Measurements from ENCODE around the gene GNAQ.

GNAQ gene

DNA sequence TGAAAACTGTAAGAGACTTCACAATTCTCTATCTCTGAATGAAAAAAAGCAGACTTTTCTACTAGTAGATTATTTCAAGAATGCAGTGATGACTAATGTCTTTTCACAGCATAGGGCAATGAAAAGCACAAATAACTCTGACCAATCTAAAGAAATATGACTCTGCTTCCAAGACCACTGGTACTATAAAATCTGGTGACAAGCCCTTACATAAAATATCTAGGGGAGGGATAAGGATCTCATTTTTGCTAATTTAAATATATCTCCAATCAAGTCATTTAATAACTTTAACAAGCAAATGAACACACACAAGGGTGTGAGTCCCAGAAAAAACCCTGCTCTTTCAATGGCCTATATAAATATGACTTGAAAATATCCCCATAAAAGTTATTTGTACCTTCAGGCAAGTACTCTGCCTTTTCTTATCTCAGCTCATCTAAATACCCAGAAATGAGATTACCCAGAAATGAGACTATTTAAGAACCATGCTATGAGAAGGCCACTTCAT lies 105.2 kb downstream of the GNAQ start:
- Histone ChIP-seq H3K36me3 (ENCODE audit: control insufficient read depth, low read length) (no peaks in the 10 kb centered on the region), H3K27ac (ENCODE audit: low read depth, low read length) (no peak overlapping the region), H3K79me2 (ENCODE audit: control insufficient read depth, low read length) (no peaks in the 10 kb centered on the region), H3K4me3 (ENCODE audit: low read length) (no peak overlapping the region), H3K4me1 (ENCODE audit: control insufficient read depth, low read length) (no peaks in the 10 kb centered on the region), H3F3A (ENCODE audit: control insufficient read depth, insufficient read depth) (no peaks in the 10 kb centered on the region), H3K27me3 (ENCODE audit: control insufficient read depth, low read length) (0 out of 2 replicates have a peak, but pooled peaks cover 6% of the 10 kb centered on the region), H4K20me1 (ENCODE audit: control insufficient read depth, insufficient read depth, low read depth, low read length) (no peaks in the 10 kb centered on the region), H3K9me3 (ENCODE audit: control insufficient read depth, insufficient read depth, low read length) (no peaks in the 10 kb centered on the region), H3K4me2 (ENCODE audit: low read length) (no peak overlapping the region), H3K9me2 (replicated peaks; ENCODE audit: control insufficient read depth, low read length) (no peaks in the 10 kb centered on the region)
- TF ChIP-seq, protein P1, sequence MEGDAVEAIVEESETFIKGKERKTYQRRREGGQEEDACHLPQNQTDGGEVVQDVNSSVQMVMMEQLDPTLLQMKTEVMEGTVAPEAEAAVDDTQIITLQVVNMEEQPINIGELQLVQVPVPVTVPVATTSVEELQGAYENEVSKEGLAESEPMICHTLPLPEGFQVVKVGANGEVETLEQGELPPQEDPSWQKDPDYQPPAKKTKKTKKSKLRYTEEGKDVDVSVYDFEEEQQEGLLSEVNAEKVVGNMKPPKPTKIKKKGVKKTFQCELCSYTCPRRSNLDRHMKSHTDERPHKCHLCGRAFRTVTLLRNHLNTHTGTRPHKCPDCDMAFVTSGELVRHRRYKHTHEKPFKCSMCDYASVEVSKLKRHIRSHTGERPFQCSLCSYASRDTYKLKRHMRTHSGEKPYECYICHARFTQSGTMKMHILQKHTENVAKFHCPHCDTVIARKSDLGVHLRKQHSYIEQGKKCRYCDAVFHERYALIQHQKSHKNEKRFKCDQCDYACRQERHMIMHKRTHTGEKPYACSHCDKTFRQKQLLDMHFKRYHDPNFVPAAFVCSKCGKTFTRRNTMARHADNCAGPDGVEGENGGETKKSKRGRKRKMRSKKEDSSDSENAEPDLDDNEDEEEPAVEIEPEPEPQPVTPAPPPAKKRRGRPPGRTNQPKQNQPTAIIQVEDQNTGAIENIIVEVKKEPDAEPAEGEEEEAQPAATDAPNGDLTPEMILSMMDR (IDR thresholded peaks at IDR 0.05; ENCODE audit: low read depth, low read length, poor library complexity, severe bottlenecking): no peak
- no peak for TF ChIP-seq EZH2phosphoT487 (IDR thresholded peaks at IDR 0.05; ENCODE audit: borderline replicate concordance, low read length)

- Histone ChIP-seq H3K79me2 (ENCODE audit: control insufficient read depth, low read length) (no peaks in the 10 kb centered on the region), H3K4me3 (ENCODE audit: low read length) (no peak overlapping the region), H3K27me3 (ENCODE audit: control insufficient read depth, low read length) (0 out of 2 replicates have a peak, but pooled peaks cover 6% of the 10 kb centered on the region), H4K20me1 (ENCODE audit: control insufficient read depth, insufficient read depth, low read depth, low read length) (no peaks in the 10 kb centered on the region), H3K4me2 (ENCODE audit: low read length) (no peak overlapping the region), H3K9me2 (replicated peaks; ENCODE audit: control insufficient read depth, low read length) (no peaks in the 10 kb centered on the region), H3K4me1 (ENCODE audit: control insufficient read depth, low read length) (no peaks in the 10 kb centered on the region), H3K9me3 (ENCODE audit: control insufficient read depth, insufficient read depth, low read length) (no peaks in the 10 kb centered on the region), H3K36me3 (ENCODE audit: control insufficient read depth, low read length) (no peaks in the 10 kb centered on the region), H3F3A (ENCODE audit: control insufficient read depth, insufficient read depth) (no peaks in the 10 kb centered on the region), H3K27ac (ENCODE audit: low read depth, low read length) (no peak overlapping the region)
- TF ChIP-seq, protein P1 (IDR thresholded peaks at IDR 0.05; ENCODE audit: low read depth, low read length, poor library complexity, severe bottlenecking): no peak
- TF ChIP-seq EZH2phosphoT487 (IDR thresholded peaks at IDR 0.05; ENCODE audit: borderline replicate concordance, low read length): no peak
Observed at GRCh38 chr9:77922591-77922990, 109.0 kb downstream of the GNAQ start.

- Histone ChIP-seq H4K20me1 (ENCODE audit: control insufficient read depth, insufficient read depth, low read depth, low read length) (no peaks in the 10 kb centered on the region), H3K4me1 (ENCODE audit: control insufficient read depth, low read length) (no peaks in the 10 kb centered on the region), H3K36me3 (ENCODE audit: control insufficient read depth, low read length) (no peaks in the 10 kb centered on the region), H3K27ac (ENCODE audit: low read depth, low read length) (no peak overlapping the region), H3K9me3 (ENCODE audit: control insufficient read depth, insufficient read depth, low read length) (no peaks in the 10 kb centered on the region), H3K27me3 (ENCODE audit: control insufficient read depth, low read length) (peaks cover 11% of the 10 kb centered on the region; the same call in 1 of the 2 replicates), H3K4me3 (ENCODE audit: low read length) (no peak overlapping the region), H3K4me2 (ENCODE audit: low read length) (no peak overlapping the region), H3F3A (ENCODE audit: control insufficient read depth, insufficient read depth) (no peaks in the 10 kb centered on the region), H3K9me2 (replicated peaks; ENCODE audit: control insufficient read depth, low read length) (no peaks in the 10 kb centered on the region), H3K79me2 (ENCODE audit: control insufficient read depth, low read length) (no peaks in the 10 kb centered on the region)
- TF ChIP-seq, protein P1 (IDR thresholded peaks at IDR 0.05; ENCODE audit: low read depth, low read length, poor library complexity, severe bottlenecking): no peak
- TF ChIP-seq EZH2phosphoT487 (IDR thresholded peaks at IDR 0.05; ENCODE audit: borderline replicate concordance, low read length): no peak
Observed at GRCh38 chr9:77917800-77918199, 113.8 kb downstream of the GNAQ start.

Measured in DOHH2 (cell line).